Amniotic epithelial cell (primary cell): ENCODE data around the gene SNRNP35.
"Not testable (repeated sequence)": the region's sequence is repeated elsewhere in the genome, so short reads cannot be mapped to it uniquely, and the experiment has no call there.

Experiments used
- DNase-seq: peaks from one replicate; pipeline ENCODE4 v3.0.0-alpha.2; 2010; ENCODE audit warnings: low read depth

Gene SNRNP35

GRCh38 chr12:123457980-123458779 is at the start of gene SNRNP35:
Gene SNRNP35, plus strand, starts transcription at chr12:123458139. Its CDS starts 7,402 bp downstream, at chr12:123465541.
- peak; percentile 76 for DNase-seq

- DNase-seq = not testable (repeated sequence)
These were observed 49.3 kb upstream of the SNRNP35 start for GRCh38 chr12:123408619-123409018.

- DNase-seq = not testable (repeated sequence)
These were observed 48.5 kb upstream of the SNRNP35 start for GRCh38 chr12:123409284-123410040.

- DNase-seq = no peak
These were observed 47.9 kb upstream of the SNRNP35 start for GRCh38 chr12:123410041-123410412.

- DNase-seq = no peak
These were observed 36.6 kb upstream of the SNRNP35 start for GRCh38 chr12:123421314-123421713.

DNA sequence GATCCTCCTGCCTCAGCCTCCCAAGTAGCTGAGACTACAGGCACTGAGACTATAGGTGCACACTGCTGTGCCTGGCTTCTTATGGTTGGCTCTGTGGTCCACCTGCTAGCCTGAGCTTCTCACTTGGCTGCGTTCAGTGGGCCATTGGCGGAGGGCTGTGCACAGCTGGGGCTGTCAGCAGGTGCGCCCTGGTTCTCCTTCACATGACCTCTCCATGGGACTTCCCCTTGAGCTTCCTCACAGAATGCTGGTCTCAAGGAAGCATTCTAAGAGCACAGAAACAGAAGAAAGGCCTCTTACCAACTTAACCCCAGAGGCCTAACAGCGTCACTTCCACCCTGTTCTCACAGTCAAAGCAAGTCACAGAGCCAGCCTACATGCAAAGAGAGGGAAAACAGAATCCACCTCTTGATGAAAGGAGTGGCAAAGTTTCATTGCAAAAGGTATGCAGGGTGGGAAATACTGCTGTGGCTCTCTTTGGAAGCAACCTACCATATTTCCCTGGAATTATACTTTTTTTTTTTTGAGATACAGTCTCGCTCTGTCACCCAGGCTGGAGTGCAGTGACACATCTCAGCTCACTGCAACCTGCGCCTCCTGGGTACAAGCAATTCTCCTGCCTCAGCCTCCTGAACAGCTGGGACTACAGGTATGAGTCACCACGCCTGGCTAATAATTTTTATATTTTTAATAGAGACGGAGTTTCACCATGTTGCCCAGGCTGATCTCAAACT is 30.7 kb upstream of the SNRNP35 start:
- no peak for DNase-seq

DNA sequence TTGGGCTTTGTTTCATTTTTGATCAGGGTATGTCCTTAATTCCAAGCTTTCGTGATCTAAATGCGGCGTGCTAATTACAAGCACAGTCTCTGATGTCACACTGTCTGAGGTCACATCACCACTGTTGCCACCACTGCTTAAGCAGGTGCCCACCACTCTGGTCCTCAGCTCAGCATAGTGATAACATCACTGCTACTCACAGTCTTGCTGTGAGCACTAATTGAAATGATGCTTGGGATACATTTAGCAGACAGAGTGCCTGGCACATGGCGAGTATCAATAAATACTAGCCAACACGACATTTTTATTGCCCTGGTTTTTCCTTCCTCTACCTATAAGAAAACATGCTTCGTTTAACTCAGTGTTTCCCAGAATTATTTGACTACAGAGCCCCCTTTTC is 29.3 kb upstream of the SNRNP35 start:
- no peak for DNase-seq

DNA sequence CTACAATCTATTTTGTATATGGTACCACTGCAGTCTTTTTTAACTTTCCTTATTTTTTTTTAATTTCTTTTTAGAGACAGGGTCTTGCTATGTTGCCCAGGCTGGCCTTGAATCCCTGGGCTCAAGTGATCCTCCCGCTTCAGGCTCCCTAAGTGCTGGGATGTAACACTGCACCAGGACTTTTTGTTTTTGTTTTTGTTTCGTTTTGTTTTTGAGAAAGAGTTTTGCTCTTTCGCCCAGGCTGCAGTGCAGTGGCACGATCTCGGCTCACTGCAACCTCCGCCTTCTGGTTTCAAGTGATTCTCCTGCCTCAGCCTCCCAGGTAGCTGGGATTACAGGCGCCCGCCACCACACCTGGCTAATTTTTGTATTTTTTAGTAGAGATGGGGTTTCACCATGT is 28.8 kb upstream of the SNRNP35 start:
- not testable (repeated sequence) for DNase-seq

GRCh38 chr12:123431951-123432817 is 25.8 kb upstream of the SNRNP35 start:
- DNase-seq = not testable (repeated sequence)

GRCh38 chr12:123433615-123434014 is 24.3 kb upstream of the SNRNP35 start:
- no peak for DNase-seq

DNA sequence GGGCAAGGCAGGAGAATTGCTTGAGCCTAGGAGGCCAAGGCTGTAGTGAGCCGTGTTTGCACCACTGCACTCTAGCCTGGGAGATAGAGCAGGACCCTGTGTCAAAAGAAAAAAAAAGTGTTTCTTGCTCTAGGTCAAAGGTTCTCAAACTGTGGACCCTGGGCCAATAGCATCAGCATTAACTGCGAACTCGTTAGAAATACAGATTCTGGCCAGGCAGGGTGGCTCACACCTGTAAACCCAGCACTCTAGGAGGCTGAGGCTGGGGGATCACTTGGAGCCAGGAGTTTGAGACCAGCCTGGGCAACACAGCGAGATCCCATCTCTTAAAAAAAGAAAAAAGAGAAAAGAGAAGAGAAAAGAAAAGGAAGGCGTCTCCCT is 22.3 kb upstream of the SNRNP35 start:
- DNase-seq = no peak

- peak; percentile 78 for DNase-seq
These were observed 21.6 kb upstream of the SNRNP35 start, which contains the start of gene RILPL2 for GRCh38 chr12:123436017-123436964. Gene RILPL2, minus strand, starts transcription at chr12:123436684. Its CDS starts 264 bp downstream, at chr12:123436420.

GRCh38 chr12:123441523-123442164 is 16.3 kb upstream of the SNRNP35 start:
- no peak for DNase-seq

GRCh38 chr12:123442774-123443173 is 15.2 kb upstream of the SNRNP35 start:
- no peak for DNase-seq

DNA sequence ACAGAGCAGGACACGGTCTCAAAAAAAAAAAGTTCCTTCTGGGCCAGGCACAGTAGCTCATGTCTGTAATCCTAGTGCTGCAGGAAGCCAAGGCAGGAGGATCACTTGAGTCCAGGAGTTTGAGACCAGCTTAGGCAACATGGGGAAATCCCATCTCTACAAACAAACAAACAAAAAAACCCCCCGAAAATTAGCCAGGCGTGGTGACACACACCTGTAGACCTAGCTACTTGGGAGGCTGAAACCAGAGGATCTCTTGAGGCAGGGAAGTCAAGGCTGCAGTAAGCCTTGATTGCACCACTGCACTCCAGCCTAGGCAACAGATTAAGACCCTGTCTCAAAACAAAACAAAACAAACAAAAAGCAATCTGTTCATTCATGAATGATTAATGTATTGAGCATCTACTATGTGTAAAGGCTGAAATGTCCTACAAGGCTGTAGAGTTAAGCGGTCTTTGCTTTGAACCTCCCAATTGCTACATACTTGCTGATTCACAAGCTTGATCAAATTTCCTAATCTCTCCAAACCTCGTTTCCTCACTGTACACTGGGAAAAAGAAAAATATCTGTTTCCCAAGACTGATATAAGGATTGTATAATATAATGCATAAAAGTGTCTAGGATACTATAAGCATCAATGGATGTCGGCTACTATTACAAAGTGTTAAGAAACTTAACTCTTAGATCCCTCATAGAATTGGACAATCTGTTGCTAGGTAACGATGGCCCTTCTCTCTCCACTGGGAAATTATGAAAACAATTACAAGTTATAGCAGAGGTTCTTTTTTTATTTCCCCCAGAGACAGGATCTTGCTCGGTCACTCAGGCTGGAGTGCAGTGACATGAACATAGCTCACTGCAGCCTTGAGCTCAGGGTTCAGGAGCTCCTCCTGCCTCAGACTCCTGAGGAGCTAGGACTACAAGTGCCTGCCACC is 13.6 kb upstream of the SNRNP35 start:
- DNase-seq = peak; percentile 95

- DNase-seq = peak; percentile 87
These were observed 12.3 kb upstream of the SNRNP35 start for GRCh38 chr12:123445388-123446332.

GRCh38 chr12:123446333-123446713 is 11.6 kb upstream of the SNRNP35 start:
- DNase-seq = no peak
